Measurements from ENCODE around the gene ME3.

- TF ChIP-seq FOSL1 (IDR thresholded peaks at IDR 0.05; ENCODE audit: low read depth) (no peak), YY1 (IDR thresholded peaks at IDR 0.05; ENCODE audit: extremely low read depth, insufficient replicate concordance, low read depth, low read length) (no peak)
These were observed 77.0 kb downstream of the ME3 start for GRCh38 chr11:86595451-86595850.

Data from HCT116 (cell line).